ENCODE data around the gene ZNF189. TPM values are rescaled to one million over a fixed set of nuclear protein-coding genes. Genes with fewer than 3 reads are reported as not detected.

Gene ZNF189
- total RNA-seq, 4 donors from 2014 or later = 6.1 to 14.9 (median 10.2) TPM

GRCh38 chr9:101450931-101451330 is 52.3 kb downstream of the ZNF189 start:
- peaks cover 10% of the 10 kb centered on the region for H3K4me1 ChIP-seq
- 49% methylated on average over 4 of the region's 4 CpGs for WGBS
- H3K9me3 ChIP-seq = no peaks in the 10 kb centered on the region
- no peak for DNase-seq (ENCODE audit: low spot score in 2 of 2)
- H3K27ac ChIP-seq = no peak overlapping the region
- no peaks in the 10 kb centered on the region for H3K36me3 ChIP-seq
- H3K4me3 ChIP-seq = no peak overlapping the region
- no peaks in the 10 kb centered on the region for H3K27me3 ChIP-seq
- TF ChIP-seq EP300 (IDR thresholded peaks at IDR 0.05) (no peak), CTCF (IDR thresholded peaks at IDR 0.05) (no peak), POLR2AphosphoS5 (IDR thresholded peaks at IDR 0.05) (no peak), POLR2A (IDR thresholded peaks at IDR 0.05) (no peak)

GRCh38 chr9:101451498-101451897 is 52.8 kb downstream of the ZNF189 start:
- Histone ChIP-seq H3K27ac (no peak overlapping the region), H3K4me3 (no peak overlapping the region), H3K36me3 (no peaks in the 10 kb centered on the region), H3K9me3 (no peaks in the 10 kb centered on the region), H3K27me3 (no peaks in the 10 kb centered on the region), H3K4me1 (peaks cover 10% of the 10 kb centered on the region)
- WGBS = 88% methylated on average over 4 of the region's 4 CpGs
- TF ChIP-seq CTCF (IDR thresholded peaks at IDR 0.05) = no peak
- DNase-seq (ENCODE audit: low spot score in 2 of 2) = no peak

GRCh38 chr9:101453776-101454570 is 55.3 kb downstream of the ZNF189 start:
- TF ChIP-seq POLR2AphosphoS5 (IDR thresholded peaks at IDR 0.05) = no peak
- TF ChIP-seq POLR2A (IDR thresholded peaks at IDR 0.05) = no peak
- TF ChIP-seq EP300 (IDR thresholded peaks at IDR 0.05) = no peak
- no peak for TF ChIP-seq CTCF (IDR thresholded peaks at IDR 0.05)
- no peak overlapping the region for H3K4me3 ChIP-seq
- 86% methylated on average over 4 of the region's 4 CpGs for WGBS

DNA sequence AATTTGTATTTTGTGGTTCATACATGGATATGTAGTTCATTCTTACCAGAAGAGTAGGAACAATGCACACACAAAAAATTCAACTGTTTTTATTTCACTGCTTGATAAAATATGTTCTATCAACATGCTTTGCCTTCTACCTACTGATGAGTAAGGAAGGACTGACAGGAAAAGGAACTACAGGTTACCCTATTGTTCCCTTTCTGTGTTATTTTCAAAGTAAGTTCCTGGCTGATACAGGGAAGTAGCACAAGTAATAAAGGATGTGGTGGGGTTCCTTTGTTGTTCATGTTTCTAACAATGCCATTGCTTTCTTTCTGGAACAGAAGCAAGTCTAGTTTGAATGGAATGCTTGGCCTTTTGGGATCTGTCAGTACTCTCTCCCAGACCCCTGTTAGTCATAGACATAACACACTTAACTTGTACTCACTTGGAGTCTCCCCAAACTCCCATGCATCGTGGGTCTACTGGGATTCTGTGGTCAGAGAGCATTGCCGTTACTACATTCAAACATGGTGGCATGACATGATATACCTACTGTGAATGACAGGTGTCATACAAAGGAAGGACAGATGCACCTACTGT is 57.1 kb downstream of the ZNF189 start:
- Histone ChIP-seq H3K27me3 (no peaks in the 10 kb centered on the region), H3K27ac (no peak overlapping the region), H3K4me1 (no peaks in the 10 kb centered on the region), H3K36me3 (no peaks in the 10 kb centered on the region), H3K4me3 (no peak overlapping the region), H3K9me3 (no peaks in the 10 kb centered on the region)
- 42% methylated on average over 2 of the region's 2 CpGs for WGBS
- no peak for TF ChIP-seq EP300 (IDR thresholded peaks at IDR 0.05)
- no peak for TF ChIP-seq POLR2AphosphoS5 (IDR thresholded peaks at IDR 0.05)
- no peak for TF ChIP-seq POLR2A (IDR thresholded peaks at IDR 0.05)
- TF ChIP-seq CTCF (IDR thresholded peaks at IDR 0.05) = no peak
- no peak for DNase-seq (ENCODE audit: low spot score in 2 of 2)

More at GRCh38 chr9:101453776-101454570, 55.3 kb downstream of the ZNF189 start:
- Histone ChIP-seq H3K27me3 (no peaks in the 10 kb centered on the region), H3K27ac (no peak overlapping the region), H3K36me3 (no peaks in the 10 kb centered on the region), H3K9me3 (no peaks in the 10 kb centered on the region), H3K4me1 (peaks cover 5% of the 10 kb centered on the region)
- no peak for DNase-seq (ENCODE audit: low spot score in 2 of 2)

DNA sequence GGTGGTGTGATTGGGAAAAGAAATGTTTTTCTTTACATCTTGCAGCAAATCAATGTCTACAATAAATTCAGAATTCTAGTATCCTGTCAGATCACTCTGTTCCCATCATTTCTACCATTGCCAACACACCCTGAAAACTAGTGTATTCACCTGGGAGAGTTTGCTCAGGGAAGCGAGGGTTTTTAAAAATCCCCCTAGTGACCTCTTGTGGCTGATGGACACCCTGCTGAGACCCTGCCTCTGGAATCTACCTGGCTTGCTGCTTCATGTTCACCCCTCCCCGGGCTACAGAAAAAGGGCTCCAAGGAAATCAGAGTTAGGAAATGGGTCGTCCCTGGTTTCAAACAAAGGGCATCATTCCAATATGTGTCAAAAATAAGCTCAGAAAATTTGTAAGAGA is 58.4 kb downstream of the ZNF189 start:
- DNase-seq (ENCODE audit: low spot score in 2 of 2) = no peak
- Histone ChIP-seq H3K27me3 (no peaks in the 10 kb centered on the region), H3K36me3 (no peaks in the 10 kb centered on the region), H3K4me3 (no peak overlapping the region), H3K4me1 (no peaks in the 10 kb centered on the region), H3K27ac (no peak overlapping the region), H3K9me3 (no peaks in the 10 kb centered on the region)
- TF ChIP-seq EP300 (IDR thresholded peaks at IDR 0.05) (no peak), POLR2AphosphoS5 (IDR thresholded peaks at IDR 0.05) (no peak), CTCF (IDR thresholded peaks at IDR 0.05) (no peak), POLR2A (IDR thresholded peaks at IDR 0.05) (no peak)
- 26% methylated on average over 3 of the region's 3 CpGs for WGBS

All from suprapubic skin (tissue), 4 donors.